Thyroid gland (tissue), 4 donors: ENCODE measurements around the gene CREB3L2.

Experiments
- CTCF ChIP-seq, 6 experiments: fragments of 200-600 bp in 3 of 6; fragments of 450-650 bp in 3 of 6; sonication (generic) in 3 of 6; IDR thresholded peaks; one replicate each; pipeline ENCODE4 v1.5.1; 2016 to 2019; ENCODE audit warnings: antibody characterized with exemption in 6 of 6, mild to moderate bottlenecking in 2 of 6, inconsistent platforms in 1 of 6, moderate library complexity in 1 of 6
- POLR2A ChIP-seq, 2 donors: fragments of 450-650 bp; IDR thresholded peaks; one replicate each; pipeline ENCODE4 v1.6.1; 2017; ENCODE audit warnings: antibody characterized with exemption in 2 of 2, mild to moderate bottlenecking in 2 of 2, moderate library complexity in 1 of 2

- TF ChIP-seq CTCF (IDR thresholded peaks at IDR 0.05) (no peak), POLR2A (IDR thresholded peaks at IDR 0.05) (no peak)
Observed at GRCh38 chr7:137900137-137900536, 101.7 kb downstream of the CREB3L2 start.
